CMK (cell line): ENCODE results near the gene VWA5A.

Experiments
- DNase-seq: peaks from one replicate; pipeline ENCODE4 v3.0.0-alpha.2; 2010; ENCODE audit warnings: low read depth

The VWA5A gene

GRCh38 chr11:124114942-124115781 is at the start of gene VWA5A:
Gene VWA5A (plus strand): TSS chr11:124115450. CDS start chr11:124117512, 2,062 bp downstream.
- DNase-seq, result no peak

GRCh38 chr11:124068601-124069110 is 46.6 kb upstream of the VWA5A start:
- no peak for DNase-seq

DNA sequence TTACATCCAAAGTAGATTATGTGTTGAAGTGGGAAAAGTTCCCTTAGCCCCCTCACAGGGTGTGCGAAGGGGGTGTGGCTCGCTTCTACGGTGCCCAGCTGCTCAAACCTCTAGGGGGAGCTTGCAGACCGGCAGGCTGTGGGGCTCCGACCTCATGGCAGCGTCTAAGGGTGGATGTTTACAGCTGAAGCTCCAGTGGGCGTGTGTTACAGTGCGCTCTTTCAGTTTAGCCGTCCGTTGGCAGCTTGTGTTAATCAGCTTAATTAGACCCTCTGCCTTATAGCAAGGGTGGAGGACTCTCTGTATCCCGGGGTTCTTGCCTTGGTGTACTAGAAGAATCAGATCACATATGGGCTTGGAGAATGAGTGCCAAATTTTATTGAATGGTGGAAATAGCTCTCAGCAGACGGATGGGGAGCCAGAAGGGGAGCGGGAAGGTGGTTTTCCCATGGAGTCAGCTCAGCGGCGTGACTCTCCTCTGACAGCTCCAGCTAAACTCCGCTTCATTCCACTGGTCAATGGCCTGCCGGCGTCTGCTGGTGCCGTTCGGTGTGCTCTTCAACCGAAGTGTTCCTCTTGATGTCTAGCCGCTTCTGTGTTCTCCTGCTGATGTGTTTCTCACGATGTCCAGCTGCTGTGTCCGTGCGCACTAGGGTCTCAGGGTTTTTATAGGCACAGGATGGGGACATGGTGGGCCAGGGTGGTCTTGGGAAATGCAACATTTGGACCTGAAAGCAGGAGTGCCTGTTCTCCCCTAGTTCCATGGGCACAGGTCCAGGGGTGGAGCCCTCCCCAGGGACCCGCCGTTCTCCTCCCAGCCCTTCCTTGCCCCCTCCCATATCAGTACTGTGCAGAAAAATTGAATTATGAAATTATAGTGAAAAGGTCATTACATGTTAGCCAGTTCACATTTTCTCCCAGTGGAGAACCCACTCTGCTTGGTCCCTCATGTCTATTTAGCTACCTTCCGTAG is 45.5 kb upstream of the VWA5A start:
- DNase-seq, result peak; percentile 15

GRCh38 chr11:124070915-124071622 is 44.2 kb upstream of the VWA5A start:
- peak; percentile 58 for DNase-seq

- DNase-seq, result no peak
These were observed 43.7 kb upstream of the VWA5A start for GRCh38 chr11:124071623-124071948.

DNA sequence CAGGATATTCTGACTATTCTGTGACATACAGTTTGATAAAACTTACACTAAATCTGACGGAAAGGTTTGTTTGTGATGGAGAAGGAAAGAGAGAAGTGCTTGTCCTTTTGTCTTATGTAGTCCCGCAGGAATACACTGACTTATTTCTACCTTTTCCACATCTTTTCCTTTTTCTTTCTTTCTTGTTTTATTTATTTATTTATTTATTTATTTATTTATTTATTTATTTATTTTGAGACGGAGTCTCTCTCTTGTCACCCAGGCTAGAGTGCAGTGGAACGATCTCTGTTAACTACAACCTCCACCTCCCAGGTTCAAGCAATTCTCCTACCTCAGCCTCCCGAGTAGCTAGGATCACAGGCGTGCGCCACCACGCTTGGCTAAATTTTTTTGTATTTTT is 43.1 kb upstream of the VWA5A start:
- no peak for DNase-seq

GRCh38 chr11:124074554-124074953 is 40.7 kb upstream of the VWA5A start:
- no peak for DNase-seq

DNA sequence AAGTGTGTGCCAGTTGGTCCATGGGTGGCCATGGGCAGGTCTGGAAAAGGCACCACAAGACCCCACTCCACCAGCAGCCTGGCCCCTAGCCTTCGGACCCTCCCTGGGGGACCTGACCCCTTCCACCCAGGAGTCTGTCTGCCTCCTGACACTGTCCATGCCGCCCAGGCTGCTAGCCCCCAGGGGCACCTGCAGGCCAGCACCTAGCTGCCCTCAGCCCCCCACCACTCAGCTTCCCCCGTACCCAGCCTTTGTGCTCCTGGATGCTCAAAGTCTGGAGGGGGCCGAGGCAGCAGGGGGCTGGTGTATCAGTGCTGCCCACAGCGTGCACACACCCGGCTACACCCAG is 39.8 kb upstream of the VWA5A start:
- DNase-seq, result no peak

GRCh38 chr11:124075841-124076651 is 39.2 kb upstream of the VWA5A start:
- no peak for DNase-seq

DNA sequence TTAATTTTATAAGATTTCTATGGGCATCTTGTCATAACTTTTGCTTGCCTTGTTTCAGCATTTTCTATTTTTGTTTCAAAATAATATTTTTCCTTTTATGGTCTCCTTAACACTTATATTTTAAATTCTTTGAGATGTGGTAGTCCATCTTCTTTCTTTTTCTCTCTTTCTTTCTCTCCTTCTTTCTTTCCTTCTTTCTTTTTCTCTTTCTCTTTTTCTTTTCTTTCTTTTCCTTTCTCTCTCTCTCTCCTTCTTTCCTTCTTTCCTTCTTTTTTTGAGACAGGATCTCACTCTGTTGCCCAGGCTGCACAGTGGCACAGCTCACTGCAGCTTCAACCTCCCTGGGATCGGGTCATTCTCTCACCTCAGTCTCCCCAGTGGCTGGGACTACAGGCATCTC is 38.0 kb upstream of the VWA5A start:
- no peak for DNase-seq

GRCh38 chr11:124078591-124078990 is 36.7 kb upstream of the VWA5A start:
- DNase-seq, result no peak

GRCh38 chr11:124079631-124080326 is 35.5 kb upstream of the VWA5A start:
- peak; percentile 75 for DNase-seq

DNA sequence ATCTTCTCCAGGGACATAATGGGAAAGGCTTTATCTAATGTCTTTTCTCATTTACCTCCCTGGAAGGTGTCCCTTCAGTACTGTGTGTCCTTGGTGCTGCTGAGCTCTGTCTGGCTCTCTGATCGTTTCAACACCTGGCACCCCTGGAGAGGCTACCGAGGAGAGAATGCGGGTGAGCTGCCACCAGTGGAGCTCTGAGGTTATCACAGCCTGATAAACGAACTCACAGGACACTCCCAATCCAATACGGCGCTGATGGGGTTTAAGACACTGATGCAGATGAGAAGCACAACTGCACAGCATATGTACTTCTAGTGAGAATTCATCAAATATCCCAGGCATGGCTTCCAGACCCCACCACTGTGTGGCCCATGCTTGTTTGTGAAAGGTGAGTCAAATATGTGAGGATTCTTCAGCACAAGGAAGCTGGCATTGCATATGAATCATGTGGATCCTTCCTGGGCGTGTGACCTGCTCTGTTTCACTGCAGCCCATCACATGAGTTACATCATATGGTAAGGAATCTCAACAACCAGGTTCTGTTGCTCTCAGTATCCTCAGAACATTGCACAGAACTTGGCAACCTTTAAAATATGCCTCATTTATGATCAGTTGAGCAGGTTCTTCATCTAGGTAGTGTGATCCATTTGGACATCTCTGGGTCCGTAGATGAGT is 34.8 kb upstream of the VWA5A start:
- no peak for DNase-seq

DNA sequence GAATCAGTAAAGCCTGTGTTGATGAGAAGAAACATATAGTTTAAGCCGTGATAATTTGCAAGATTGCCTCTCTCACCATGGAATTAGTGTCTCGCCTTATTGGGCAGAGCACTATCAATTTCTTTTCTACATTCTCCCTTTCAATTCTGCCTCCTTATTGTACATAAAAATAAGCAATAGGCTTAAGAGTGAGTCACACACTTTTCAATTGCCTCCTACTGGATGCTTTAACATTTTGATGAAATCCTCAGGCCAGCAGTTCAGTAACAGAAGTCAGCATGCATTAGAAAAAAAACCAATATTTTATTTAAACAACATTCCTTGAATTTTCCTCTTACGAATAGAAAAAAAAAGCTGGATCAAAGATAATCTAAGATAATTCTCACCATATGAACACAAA is 33.8 kb upstream of the VWA5A start:
- DNase-seq, result no peak

GRCh38 chr11:124082371-124082770 is 32.9 kb upstream of the VWA5A start:
- DNase-seq, result no peak

- no peak for DNase-seq
These were observed 29.7 kb upstream of the VWA5A start for GRCh38 chr11:124085583-124085982.

GRCh38 chr11:124085997-124086846 is 29.0 kb upstream of the VWA5A start:
- no peak for DNase-seq

GRCh38 chr11:124090996-124091395 is 24.3 kb upstream of the VWA5A start:
- DNase-seq, result no peak

DNA sequence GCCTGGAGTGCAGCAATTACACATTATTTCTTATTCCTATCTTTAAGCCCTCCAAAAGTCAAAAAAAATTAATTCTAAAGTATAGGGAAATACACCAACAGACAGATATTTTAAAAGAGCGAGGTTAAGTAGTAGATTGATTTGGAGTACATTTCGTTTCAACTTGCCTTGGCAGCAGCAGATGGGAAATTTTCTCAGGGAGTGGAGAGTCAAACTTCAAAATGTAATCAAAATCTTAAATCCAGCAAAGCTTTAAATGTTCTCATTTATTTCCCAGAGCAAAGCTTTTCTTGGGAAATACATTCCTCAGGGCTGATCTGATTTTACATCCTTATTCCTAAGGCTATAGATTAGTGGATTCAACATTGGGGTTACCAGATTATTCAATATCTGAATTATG is 21.9 kb upstream of the VWA5A start:
- DNase-seq, result no peak
